ENCODE measurements around the gene MUSTN1. TPM values are rescaled to one million over a fixed set of nuclear protein-coding genes. Genes with fewer than 3 reads are reported as not detected.
A peak's percentile ranks its signal among the peaks of the same experiment; 100 is the strongest.

Gene MUSTN1
- total RNA-seq, 1 experiment from 2014 or later, result 0.49 TPM

GRCh38 chr3:52845691-52846431, 11.0 kb upstream of the MUSTN1 start:
- Histone ChIP-seq H3K27ac (ENCODE audit: low read length) (no peak overlapping the region), H3K4me3 (ENCODE audit: low read depth in 2 of 2, low read length in 2 of 2) (no peak overlapping the region), H3K27me3 (ENCODE audit: control insufficient read depth, insufficient read depth, low read length) (no peaks in the 10 kb centered on the region), H3K36me3 (ENCODE audit: control insufficient read depth, insufficient read depth, low read length) (no peaks in the 10 kb centered on the region), H3K4me1 (ENCODE audit: control insufficient read depth, insufficient read depth, low read length) (no peaks in the 10 kb centered on the region), H3K9me3 (ENCODE audit: control insufficient read depth, insufficient read depth, low read depth, low read length) (no peaks in the 10 kb centered on the region)
- CTCF ChIA-PET, result interaction anchor here (0.5 to 0.8 kb wide), 2 partner anchors 124 to 553 kb away, joined by 3 to 4 read pairs; no protein-coding TSS in a partner anchor
- intact Hi-C loops (cut with micrococcal nuclease; ENCODE audit: unreplicated experiment) (no loop called here), in situ Hi-C loops (cut with HindIII; ENCODE audit: low pct_unique_long_range_greater_than_20kb, low sequenced_read_pairs) (no loop called here)
- POLR2A ChIA-PET, result no interaction called here
- ATAC-seq (no peak), DNase-seq (ENCODE audit: low read depth, low spot score) (no peak)
- no TSS peak for BruUV-seq (replicated peaks)
- TF ChIP-seq, protein P1, sequence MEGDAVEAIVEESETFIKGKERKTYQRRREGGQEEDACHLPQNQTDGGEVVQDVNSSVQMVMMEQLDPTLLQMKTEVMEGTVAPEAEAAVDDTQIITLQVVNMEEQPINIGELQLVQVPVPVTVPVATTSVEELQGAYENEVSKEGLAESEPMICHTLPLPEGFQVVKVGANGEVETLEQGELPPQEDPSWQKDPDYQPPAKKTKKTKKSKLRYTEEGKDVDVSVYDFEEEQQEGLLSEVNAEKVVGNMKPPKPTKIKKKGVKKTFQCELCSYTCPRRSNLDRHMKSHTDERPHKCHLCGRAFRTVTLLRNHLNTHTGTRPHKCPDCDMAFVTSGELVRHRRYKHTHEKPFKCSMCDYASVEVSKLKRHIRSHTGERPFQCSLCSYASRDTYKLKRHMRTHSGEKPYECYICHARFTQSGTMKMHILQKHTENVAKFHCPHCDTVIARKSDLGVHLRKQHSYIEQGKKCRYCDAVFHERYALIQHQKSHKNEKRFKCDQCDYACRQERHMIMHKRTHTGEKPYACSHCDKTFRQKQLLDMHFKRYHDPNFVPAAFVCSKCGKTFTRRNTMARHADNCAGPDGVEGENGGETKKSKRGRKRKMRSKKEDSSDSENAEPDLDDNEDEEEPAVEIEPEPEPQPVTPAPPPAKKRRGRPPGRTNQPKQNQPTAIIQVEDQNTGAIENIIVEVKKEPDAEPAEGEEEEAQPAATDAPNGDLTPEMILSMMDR (IDR thresholded peaks at IDR 0.05), result peak; percentile 35
- TF ChIP-seq TCF7L2 (IDR thresholded peaks at IDR 0.05; ENCODE audit: low read depth, low read length), result no peak

DNA sequence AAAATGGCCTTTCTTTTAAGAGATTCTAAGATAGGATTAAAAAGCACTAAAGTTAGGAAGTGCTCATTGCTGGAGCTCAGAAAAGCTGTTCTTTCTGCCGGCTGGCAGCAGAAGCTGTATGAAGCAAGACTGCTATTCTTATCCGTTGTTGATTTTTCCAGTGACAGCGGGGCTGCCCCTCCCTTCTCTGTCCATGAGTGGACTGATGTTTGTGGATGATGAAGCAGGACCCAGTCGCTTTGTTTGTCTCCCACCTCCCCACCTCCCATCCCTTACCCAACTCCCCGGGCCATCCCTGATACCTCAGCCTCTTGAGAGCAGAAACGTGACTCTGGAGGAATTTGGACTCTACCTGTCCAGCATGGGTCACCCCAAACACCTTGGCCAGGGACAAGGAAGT, 10.3 kb upstream of the MUSTN1 start:
- DNase-seq (ENCODE audit: low read depth, low spot score), result no peak
- CTCF ChIA-PET, result interaction anchor here (0.5 to 0.6 kb wide), 2 partner anchors 125 to 234 kb away, joined by 4 read pairs; no protein-coding TSS in a partner anchor
- BruUV-seq (replicated peaks), result no TSS peak

More for the DNA sequence above, 10.3 kb upstream of the MUSTN1 start:
- POLR2A ChIA-PET, result no interaction called here
- H3K36me3 ChIP-seq (ENCODE audit: control insufficient read depth, insufficient read depth, low read length), result no peaks in the 10 kb centered on the region
- no peak overlapping the region for H3K27ac ChIP-seq (ENCODE audit: low read length)
- intact Hi-C loops (cut with micrococcal nuclease; ENCODE audit: unreplicated experiment) (no loop called here), in situ Hi-C loops (cut with HindIII; ENCODE audit: low pct_unique_long_range_greater_than_20kb, low sequenced_read_pairs) (no loop called here)
- H3K9me3 ChIP-seq (ENCODE audit: control insufficient read depth, insufficient read depth, low read depth, low read length), result no peaks in the 10 kb centered on the region
- ATAC-seq, result no peak
- no peak overlapping the region for H3K4me3 ChIP-seq (ENCODE audit: low read depth in 2 of 2, low read length in 2 of 2)
- TF ChIP-seq POLR2AphosphoS5 (IDR thresholded peaks at IDR 0.05; ENCODE audit: low read depth, low read length) (no peak), TCF7L2 (IDR thresholded peaks at IDR 0.05; ENCODE audit: low read depth, low read length) (no peak), REST (IDR thresholded peaks at IDR 0.05; ENCODE audit: insufficient read depth in 1 of 2, low read depth in 2 of 2, low read length in 1 of 2) (no peak), SIN3A (IDR thresholded peaks at IDR 0.05; ENCODE audit: borderline replicate concordance, insufficient read depth, low read depth, low read length) (no peak)
- TF ChIP-seq, protein P1 (IDR thresholded peaks at IDR 0.05), result no peak
- H3K27me3 ChIP-seq (ENCODE audit: control insufficient read depth, insufficient read depth, low read length), result no peaks in the 10 kb centered on the region
- no peaks in the 10 kb centered on the region for H3K4me1 ChIP-seq (ENCODE audit: control insufficient read depth, insufficient read depth, low read length)
